Pancreas (tissue), 10 donors: ENCODE data around the gene LPCAT1. TPM values are rescaled to one million over a fixed set of nuclear protein-coding genes. Genes with fewer than 3 reads are reported as not detected.
A peak's percentile ranks its signal among the peaks of the same experiment; 100 is the strongest.

Experiments used
- ATAC-seq, 4 donors: fragments of 200-7000 bp; cut with Tn5 transposase; one replicate each; pipeline versions ENCODE4 v1.8.0 to v1.9.1; 2020; ENCODE audit warnings: mild to moderate bottlenecking in 4 of 4, moderate library complexity in 4 of 4
- DNase-seq, 6 donors: peaks; one replicate each; pipeline ENCODE4 v3.0.0-alpha.2; 2020
- FAIRE-seq: peaks from 2 replicates; lab custom pipeline; 2012; peaks lifted over from hg19 to GRCh38; lab: Jason Lieb, UNC
- H3K27ac ChIP-seq, 4 donors: fragments of 200-600 bp; sonication (generic); 1 replicate in 3 of 4; 2 replicates in 1 of 4; pipeline versions ENCODE4 v1.5.0 to v1.8.0; 2020
- H3K27me3 ChIP-seq, 4 donors: fragments of 200-600 bp; one replicate each; pipeline ENCODE4 v1.8.0; 2021
- H3K36me3 ChIP-seq, 3 donors: fragments of 200-600 bp; sonication (generic) in 1 of 3; one replicate each; pipeline versions ENCODE4 v1.5.0 to v1.8.0; 2020 to 2021
- H3K4me1 ChIP-seq, 3 donors: fragments of 200-600 bp; one replicate each; pipeline ENCODE4 v1.8.0; 2021
- H3K4me3 ChIP-seq, 4 donors: fragments of 200-600 bp; sonication (generic) in 2 of 4; one replicate each; pipeline versions ENCODE4 v1.5.0 to v1.8.0; 2020 to 2021
- H3K9me3 ChIP-seq, 4 donors: fragments of 200-600 bp; one replicate each; pipeline ENCODE4 v1.8.0; 2021
- CTCF ChIP-seq, 4 donors: fragments of 200-600 bp; sonication (generic) in 3 of 4; IDR thresholded peaks; one replicate each; pipeline versions ENCODE4 v1.5.0 to v1.8.0; 2021; ENCODE audit warnings: antibody characterized with exemption in 4 of 4
- WGBS, 2 donors: extraction: QIAGEN DNeasy Blood & Tissue Kit; methylation state at CpG; one replicate each; pipeline ENCODE4 v1.1.7; 2013; 5-methylcytosine and 5-hydroxymethylcytosine counted together
- intact Hi-C, 3 donors: fragments of 100-400 bp; cut with DNase I; formaldehyde crosslinking; loops; one replicate each; pipeline versions ENCODE4 v1.11.1 to v1.14.2; 2022
- polyA plus RNA-seq, 2 donors: library from polyadenylated mRNA; stranded (reverse); fragments of 200-250 nt; gene quantifications; one replicate each; pipeline ENCODE4 v1.2.3, GENCODE V29; 2013
- total RNA-seq, 6 donors: library from RNA; stranded (reverse); fragmentation: NEBNext Ultra II Directional in 4 of 6; extraction: Animal tissue kit (Norgen Biotek cat#: 25700) in 4 of 6; gene quantifications; one replicate each; pipeline versions ENCODE4 v1.2.1 to v1.2.4, GENCODE V29; 2021 to 2023
- donor health status: healthy with polysubstance abuse.
- donor health status: DM: no; HTN: no; CAD: no; lungs with moderate emphysema.
- donor health status: DM: no; HTN: no; CAD: no.
- donor health status: control.
- donor health status: control.
- donor health status: Bipolar disorder and iron deficiency.
- donor health status: DM: yes; HTN: yes; CAD: no.
- donor health status: DM: no; HTN: no; CAD: no.
- donor health status: DM: no; HTN: no; CAD: no.
- donor health status: DM: yes; HTN: yes; CAD: no.

Gene LPCAT1
- total and polyA plus RNA-seq, 8 donors, result 6.5 to 26.1 (median 13.8) TPM

- intact Hi-C loops, result no loop called here
Measured at GRCh38 chr5:1524799-1525623, 1.3 kb upstream of the LPCAT1 start.

GRCh38 chr5:1524481-1524798 lies 680 bp upstream of the LPCAT1 start:
- no peaks in the 10 kb centered on the region for H3K27me3 ChIP-seq
- DNase-seq (peak in 1 of 6 donors; percentile 20), FAIRE-seq (no peak), ATAC-seq (peak; percentile 2 to 7 (median 4))
- intact Hi-C loops, result no loop called here
- H3K4me1 ChIP-seq, result no peaks in the 10 kb centered on the region
- no peak for TF ChIP-seq CTCF (IDR thresholded peaks at IDR 0.05)
- peak overlapping the region; percentile 63 to 84 (median 73) for H3K4me3 ChIP-seq
- WGBS, 2 donors, result 77 to 80% methylated on average over 13 of the region's 13 CpGs
- no peaks in the 10 kb centered on the region for H3K36me3 ChIP-seq
- peak overlapping the region in 3 of 4 donors; percentile 62 to 88 (median 79) for H3K27ac ChIP-seq
- H3K9me3 ChIP-seq, result no peaks in the 10 kb centered on the region

More at GRCh38 chr5:1524799-1525623, 1.3 kb upstream of the LPCAT1 start:
- Histone ChIP-seq H3K4me1 (no peaks in the 10 kb centered on the region), H3K27ac (no peak overlapping the region), H3K4me3 (no peak overlapping the region), H3K27me3 (no peaks in the 10 kb centered on the region), H3K9me3 (no peaks in the 10 kb centered on the region), H3K36me3 (no peaks in the 10 kb centered on the region)
- FAIRE-seq (no peak), DNase-seq (peak in 2 of 6 donors; percentile 25 to 60), ATAC-seq (no peak)
- TF ChIP-seq CTCF (IDR thresholded peaks at IDR 0.05), result no peak
- 91 to 93% methylated on average over 20 of the region's 20 CpGs for WGBS, 2 donors

- no peak for DNase-seq
- 1% methylated on average over 25 to 48 of the region's 48 CpGs for WGBS, 2 donors
- Histone ChIP-seq H3K36me3 (no peaks in the 10 kb centered on the region), H3K27ac (no peak overlapping the region), H3K27me3 (no peaks in the 10 kb centered on the region), H3K4me3 (peak overlapping the region; percentile 63 to 84 (median 73)), H3K4me1 (no peaks in the 10 kb centered on the region), H3K9me3 (no peaks in the 10 kb centered on the region)
- ATAC-seq, result peak in 2 of 4 donors; percentile 6 to 18
- no peak for FAIRE-seq
- no peak for TF ChIP-seq CTCF (IDR thresholded peaks at IDR 0.05)
- intact Hi-C loops, result no loop called here
Measured at GRCh38 chr5:1523480-1523792, 324 bp downstream of the LPCAT1 start.

- Histone ChIP-seq H3K36me3 (no peaks in the 10 kb centered on the region), H3K27me3 (no peaks in the 10 kb centered on the region), H3K4me1 (no peaks in the 10 kb centered on the region), H3K4me3 (peak overlapping the region; percentile 63 to 84 (median 73)), H3K27ac (no peak overlapping the region), H3K9me3 (no peaks in the 10 kb centered on the region)
- DNase-seq (peak in 4 of 6 donors; percentile 17 to 80 (median 50)), FAIRE-seq (no peak), ATAC-seq (peak in 3 of 4 donors; percentile 22 to 49 (median 23))
- 6 to 8% methylated on average over 52 to 63 of the region's 63 CpGs for WGBS, 2 donors
- intact Hi-C loops, result no loop called here
- no peak for TF ChIP-seq CTCF (IDR thresholded peaks at IDR 0.05)
Measured at GRCh38 chr5:1522601-1523479, 920 bp downstream of the LPCAT1 start.
